Fibroblast of lung (primary cell): ENCODE results near the gene PHF2.
A peak's percentile ranks its signal among the peaks of the same experiment; 100 is the strongest.

Experiments used
- EZH2 ChIP-seq: IDR thresholded peaks from 2 replicates; pipeline ENCODE4 v1.5.1; 2012; ENCODE audit warnings: low read length, control low read depth, mild to moderate bottlenecking; ENCODE audit errors: missing control alignments
- TF ChIP-seq, protein P1 (sequence below), 2 donors: IDR thresholded peaks in 1 of 2; conservative IDR thresholded peaks in 1 of 2; 1 replicate in 1 of 2; 2 replicates in 1 of 2; pipeline ENCODE4 v1.5.1; 2011 to 2012; ENCODE audit warnings: low read length in 2 of 2, control low read depth in 1 of 2, inconsistent platforms in 1 of 2, low read depth in 1 of 2, mild to moderate bottlenecking in 1 of 2

DNA sequence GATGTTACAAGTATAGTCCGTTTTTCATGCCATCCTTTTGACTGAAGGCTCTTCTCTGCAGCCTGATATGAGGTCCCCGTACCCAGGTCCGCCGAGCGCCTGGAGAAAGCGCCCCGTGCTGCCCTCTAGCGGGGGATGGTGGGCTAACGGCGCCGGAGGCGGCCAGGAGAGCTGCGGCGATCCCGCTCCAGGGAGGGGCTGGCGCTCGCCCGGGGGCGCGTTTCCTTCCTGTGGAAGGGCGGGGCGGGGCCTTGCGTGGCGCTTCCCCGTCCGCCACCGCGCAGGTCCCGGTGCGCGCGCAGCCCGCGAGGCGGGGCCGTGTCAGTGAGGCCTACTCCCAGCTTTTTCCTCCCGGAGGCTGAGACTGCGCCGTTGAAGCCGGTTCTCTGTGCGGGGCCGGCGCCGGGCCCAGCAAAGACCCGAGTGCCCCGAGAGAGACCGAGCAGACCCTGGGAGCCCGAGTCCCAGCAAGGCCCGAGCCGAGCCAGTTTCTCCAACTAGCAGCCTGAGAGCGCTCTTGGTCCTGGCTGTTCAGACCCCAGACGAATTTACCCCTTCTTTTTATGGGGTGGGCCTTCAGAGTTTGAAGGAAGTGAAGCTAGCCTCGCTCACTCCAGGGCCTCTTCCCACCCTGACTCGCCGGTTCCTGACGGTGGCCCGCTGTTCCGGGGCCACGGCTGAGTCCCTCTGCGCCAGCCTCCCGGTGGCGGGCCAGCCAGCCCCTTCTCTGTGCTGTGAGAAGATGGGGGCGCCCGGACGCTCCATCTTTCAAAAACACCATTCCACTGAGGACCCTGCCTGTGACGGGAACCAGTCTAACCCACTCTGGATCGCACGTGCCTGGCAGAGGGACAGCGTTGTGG is 9.7 kb upstream of the PHF2 start:
- TF ChIP-seq, protein P1, sequence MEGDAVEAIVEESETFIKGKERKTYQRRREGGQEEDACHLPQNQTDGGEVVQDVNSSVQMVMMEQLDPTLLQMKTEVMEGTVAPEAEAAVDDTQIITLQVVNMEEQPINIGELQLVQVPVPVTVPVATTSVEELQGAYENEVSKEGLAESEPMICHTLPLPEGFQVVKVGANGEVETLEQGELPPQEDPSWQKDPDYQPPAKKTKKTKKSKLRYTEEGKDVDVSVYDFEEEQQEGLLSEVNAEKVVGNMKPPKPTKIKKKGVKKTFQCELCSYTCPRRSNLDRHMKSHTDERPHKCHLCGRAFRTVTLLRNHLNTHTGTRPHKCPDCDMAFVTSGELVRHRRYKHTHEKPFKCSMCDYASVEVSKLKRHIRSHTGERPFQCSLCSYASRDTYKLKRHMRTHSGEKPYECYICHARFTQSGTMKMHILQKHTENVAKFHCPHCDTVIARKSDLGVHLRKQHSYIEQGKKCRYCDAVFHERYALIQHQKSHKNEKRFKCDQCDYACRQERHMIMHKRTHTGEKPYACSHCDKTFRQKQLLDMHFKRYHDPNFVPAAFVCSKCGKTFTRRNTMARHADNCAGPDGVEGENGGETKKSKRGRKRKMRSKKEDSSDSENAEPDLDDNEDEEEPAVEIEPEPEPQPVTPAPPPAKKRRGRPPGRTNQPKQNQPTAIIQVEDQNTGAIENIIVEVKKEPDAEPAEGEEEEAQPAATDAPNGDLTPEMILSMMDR (conservative IDR thresholded peaks at IDR 0.05 in 1 of 2, IDR thresholded peaks at IDR 0.05 in 1 of 2; ENCODE audit: low read depth in 1 of 2, low read length in 2 of 2), result peak; percentile 85 to 91
- TF ChIP-seq EZH2, result no peak
